ENCODE measurements around the gene LMF2. TPM values are rescaled to one million over a fixed set of nuclear protein-coding genes. Genes with fewer than 3 reads are reported as not detected.

LMF2 gene
- polyA plus RNA-seq, 3 donors: 15.0 to 145 (median 16.6) TPM

- Histone ChIP-seq H3K4me1 (ENCODE audit: control insufficient read depth in 1 of 2, insufficient read depth in 2 of 2, low read length in 2 of 2) (peaks cover 73 to 87% of the 10 kb centered on the region in 2 donors), H3K36me3 (replicated peaks in 1 of 2; ENCODE audit: control insufficient read depth in 1 of 2, insufficient read depth in 2 of 2, low read length in 2 of 2) (peaks cover 13 to 16% of the 10 kb centered on the region in 2 donors), H4K20me1 (ENCODE audit: insufficient read depth, low read length) (peaks cover 32% of the 10 kb centered on the region), H2AFZ (ENCODE audit: insufficient read depth, low read depth, low read length, poor library complexity, severe bottlenecking) (no peak overlapping the region), H3K27ac (ENCODE audit: low read depth in 1 of 2, low read length in 2 of 2) (peak overlapping the region; percentile 100), H3K4me2 (replicated peaks; ENCODE audit: extremely low read depth, low read length, poor library complexity, severe bottlenecking) (peak overlapping the region; percentile 95), H3K9ac (ENCODE audit: insufficient read depth, low read length, poor library complexity, severe bottlenecking) (peak overlapping the region; percentile 100), H3K79me2 (ENCODE audit: insufficient read depth, low read length) (peaks cover 84% of the 10 kb centered on the region), H3K9me3 (replicated peaks in 1 of 2; ENCODE audit: control insufficient read depth in 1 of 2, insufficient read depth in 1 of 2, low read length in 2 of 2) (no peaks in the 10 kb centered on the region), H3K4me3 (replicated peaks in 1 of 3; ENCODE audit: low read depth in 2 of 3, low read length in 3 of 3) (peak overlapping the region; percentile 72 to 99 (median 92)), H3K27me3 (ENCODE audit: control insufficient read depth in 2 of 2, insufficient read depth in 2 of 2, low read length in 2 of 2) (no peaks in the 10 kb centered on the region)
- peak; percentile 65 to 87 (median 72) for DNase-seq
- H3K36me3 Mint-ChIP-seq: peaks cover 23 to 25% of the 10 kb centered on the region in 2 donors
- peak overlapping the region; percentile 99 to 100 (median 99) for H3K27ac Mint-ChIP-seq
- intact Hi-C loops (cut with micrococcal nuclease): loop anchor here (1.0 to 10.0 kb wide), 4 partner anchors 8 to 597 kb away; partner anchors contain the start of gene TRABD (in 1 of the 2)
- H3K4me3 Mint-ChIP-seq: peak overlapping the region; percentile 90 to 93
- no peaks in the 10 kb centered on the region for H3K27me3 Mint-ChIP-seq (ENCODE audit: low read depth in 3 of 3)
- WGBS (ENCODE audit: insufficient coverage): under 1% methylated on average over 43 of the region's 44 CpGs
- no peak for TF ChIP-seq CTCF (IDR thresholded peaks at IDR 0.05)
- peaks cover 55% of the 10 kb centered on the region for H3K4me1 Mint-ChIP-seq
- no peaks in the 10 kb centered on the region for H3K9me3 Mint-ChIP-seq
Measured at GRCh38 chr22:50531546-50531961, 24.1 kb upstream of the LMF2 start.

GRCh38 chr22:50530877-50531545, 23.5 kb upstream of the LMF2 start:
- H3K36me3 ChIP-seq (replicated peaks in 1 of 2; ENCODE audit: control insufficient read depth in 1 of 2, insufficient read depth in 2 of 2, low read length in 2 of 2): peaks cover 13 to 16% of the 10 kb centered on the region in 2 donors
- H3K27ac ChIP-seq (ENCODE audit: low read depth in 1 of 2, low read length in 2 of 2): peak overlapping the region; percentile 100
- 0% methylated on average over 53 of the region's 53 CpGs for WGBS (ENCODE audit: insufficient coverage)
- no peak for TF ChIP-seq CTCF (IDR thresholded peaks at IDR 0.05)
- peak; percentile 78 to 88 (median 82) for DNase-seq
- no peaks in the 10 kb centered on the region for H3K9me3 Mint-ChIP-seq
- peak overlapping the region; percentile 72 to 99 (median 92) for H3K4me3 ChIP-seq (replicated peaks in 1 of 3; ENCODE audit: low read depth in 2 of 3, low read length in 3 of 3)
- peak overlapping the region; percentile 99 to 100 (median 99) for H3K27ac Mint-ChIP-seq
- peak overlapping the region; percentile 100 for H3K9ac ChIP-seq (ENCODE audit: insufficient read depth, low read length, poor library complexity, severe bottlenecking)
- H4K20me1 ChIP-seq (ENCODE audit: insufficient read depth, low read length): peaks cover 38% of the 10 kb centered on the region
- peaks cover 67 to 87% of the 10 kb centered on the region in 2 donors for H3K4me1 ChIP-seq (ENCODE audit: control insufficient read depth in 1 of 2, insufficient read depth in 2 of 2, low read length in 2 of 2)
- no peaks in the 10 kb centered on the region for H3K27me3 Mint-ChIP-seq (ENCODE audit: low read depth in 3 of 3)
- intact Hi-C loops (cut with micrococcal nuclease): loop anchor here (1.0 to 10.0 kb wide), 5 partner anchors 8 to 596 kb away; partner anchors contain the start of gene TRABD (in 1 of the 2)
- no peaks in the 10 kb centered on the region for H3K27me3 ChIP-seq (ENCODE audit: control insufficient read depth in 2 of 2, insufficient read depth in 2 of 2, low read length in 2 of 2)
- H3K79me2 ChIP-seq (ENCODE audit: insufficient read depth, low read length): peaks cover 81% of the 10 kb centered on the region
- H3K4me3 Mint-ChIP-seq: peak overlapping the region; percentile 90 to 93
- H3K4me2 ChIP-seq (replicated peaks; ENCODE audit: extremely low read depth, low read length, poor library complexity, severe bottlenecking): peak overlapping the region; percentile 95
- H3K9me3 ChIP-seq (replicated peaks in 1 of 2; ENCODE audit: control insufficient read depth in 1 of 2, insufficient read depth in 1 of 2, low read length in 2 of 2): no peaks in the 10 kb centered on the region
- no peak overlapping the region for H2AFZ ChIP-seq (ENCODE audit: insufficient read depth, low read depth, low read length, poor library complexity, severe bottlenecking)
- H3K4me1 Mint-ChIP-seq: peaks cover 50% of the 10 kb centered on the region
- peaks cover 23 to 25% of the 10 kb centered on the region in 2 donors for H3K36me3 Mint-ChIP-seq
